Naive thymus-derived CD8-positive, alpha-beta T cell (primary cell): Measurements from ENCODE around the gene WNT3A. TPM values are rescaled to one million over a fixed set of nuclear protein-coding genes. Genes with fewer than 3 reads are reported as not detected.

ENCODE experiments used
- ATAC-seq, 2 donors: fragments of 150-1000 bp; cut with Tn5 transposase in 1 of 2; sonication (Bioruptor Pico), chemical (Tn5 transposase) in 1 of 2; 1 replicate in 1 of 2; 2 replicates in 1 of 2; pipeline ENCODE4 v1.10.0; 2021; ENCODE audit warnings: mild to moderate bottlenecking in 2 of 2, moderate library complexity in 2 of 2
- POLR2A ChIA-PET: fragments of 350-600 bp; sonication (Branson Sonifier 250); formaldehyde crosslinking; loops from one replicate; lab custom pipeline; 2021; ENCODE audit warnings: antibody characterized with exemption; lab: Charles Lee
- DNase-seq, 10 donors: peaks; one replicate each; pipeline versions ENCODE4 v3.0.0 to v3.0.0-alpha.2; 2020 to 2022
- H3K27ac Mint-ChIP-seq, 10 donors: one replicate each; pipeline ENCODE4 v1.8.0; 2020 to 2022; ENCODE audit warnings: mild to moderate bottlenecking in 10 of 10, mixed read lengths in 10 of 10, moderate library complexity in 4 of 10, inconsistent platforms in 1 of 10
- H3K27me3 Mint-ChIP-seq, 5 donors: one replicate each; pipeline ENCODE4 v1.8.0; 2021 to 2022; ENCODE audit warnings: mixed read lengths in 5 of 5
- H3K36me3 Mint-ChIP-seq, 3 donors: one replicate each; pipeline ENCODE4 v1.8.0; 2020 to 2022; ENCODE audit warnings: mixed read lengths in 3 of 3, mild to moderate bottlenecking in 2 of 3, inconsistent platforms in 1 of 3
- H3K4me1 Mint-ChIP-seq, 4 donors: one replicate each; pipeline ENCODE4 v1.8.0; 2021 to 2022; ENCODE audit warnings: mixed read lengths in 4 of 4
- H3K4me3 Mint-ChIP-seq, 10 donors: one replicate each; pipeline ENCODE4 v1.8.0; 2020 to 2022; ENCODE audit warnings: mild to moderate bottlenecking in 10 of 10, mixed read lengths in 10 of 10, moderate library complexity in 6 of 10, inconsistent platforms in 1 of 10
- H3K9me3 Mint-ChIP-seq, 9 donors: one replicate each; pipeline ENCODE4 v1.8.0; 2020 to 2022; ENCODE audit warnings: mixed read lengths in 9 of 9, mild to moderate bottlenecking in 3 of 9, inconsistent platforms in 1 of 9, moderate library complexity in 1 of 9
- polyA plus RNA-seq, 3 donors: library from polyadenylated mRNA; unstranded; fragments of 300-500 nt; fragmentation: Illumina TruSeq; gene quantifications; one replicate each; pipeline ENCODE4 v1.2.3, GENCODE V29; 2021
- total RNA-seq, 8 experiments: library from RNA in 2 of 8; stranded (reverse) in 2 of 8; gene quantifications; one replicate each; pipeline ENCODE4 v1.2.3 and lab custom pipeline; 2021 to 2026

WNT3A gene
- total and polyA plus RNA-seq, 5 experiments from 2014 or later = not detected

- Mint-ChIP-seq H3K27me3 (peaks cover 2 to 22% (median 8%) of the 10 kb centered on the region in 5 donors), H3K4me1 (peaks cover 0 to 7% (median 3%) of the 10 kb centered on the region in 4 donors), H3K36me3 (no peaks in the 10 kb centered on the region), H3K4me3 (no peak overlapping the region), H3K9me3 (no peaks in the 10 kb centered on the region), H3K27ac (no peak overlapping the region)
- peak in 1 of 10 donors; percentile 26 for DNase-seq
- POLR2A ChIA-PET = interaction anchor here (1.9 kb wide), 1 partner anchor 15 kb away, joined by 7 read pairs; the partner anchor contains the start of gene ARF1
- no peak for ATAC-seq
Measured at GRCh38 chr1:228066891-228067654, 60.3 kb downstream of the WNT3A start.

DNA sequence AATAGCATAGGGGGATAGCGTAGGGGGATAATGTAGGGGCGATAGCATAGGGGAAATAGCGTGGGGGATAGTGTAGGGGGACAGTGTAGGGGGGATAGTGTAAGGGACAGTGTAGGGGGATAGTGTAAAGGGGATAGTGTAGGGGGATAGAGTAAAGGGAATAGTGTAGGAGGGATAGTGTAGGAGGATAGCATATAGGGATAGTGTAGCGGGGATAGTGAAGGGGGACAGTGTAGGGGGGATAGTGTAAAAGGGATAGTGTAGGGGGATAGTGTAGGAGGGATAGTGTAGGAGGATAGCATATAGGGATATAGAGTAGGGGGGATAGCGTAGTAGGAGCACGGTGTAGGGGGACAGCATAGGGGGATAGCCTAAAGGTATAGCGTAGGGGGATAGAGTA lies 61.6 kb downstream of the WNT3A start:
- H3K27me3 Mint-ChIP-seq = peaks cover 2 to 22% (median 5%) of the 10 kb centered on the region in 5 donors
- peaks cover 0 to 13% (median 7%) of the 10 kb centered on the region in 4 donors for H3K4me1 Mint-ChIP-seq
- H3K4me3 Mint-ChIP-seq = no peak overlapping the region
- no peak overlapping the region for H3K27ac Mint-ChIP-seq
- ATAC-seq (no peak), DNase-seq (no peak)
- no peaks in the 10 kb centered on the region for H3K36me3 Mint-ChIP-seq
- POLR2A ChIA-PET = no interaction called here
- H3K9me3 Mint-ChIP-seq = no peaks in the 10 kb centered on the region

- ATAC-seq = no peak
- DNase-seq = no peak
- Mint-ChIP-seq H3K9me3 (no peaks in the 10 kb centered on the region), H3K4me1 (peaks cover 0 to 19% (median 12%) of the 10 kb centered on the region in 4 donors), H3K27ac (no peak overlapping the region), H3K27me3 (peaks cover 2 to 22% (median 5%) of the 10 kb centered on the region in 5 donors), H3K4me3 (no peak overlapping the region), H3K36me3 (no peaks in the 10 kb centered on the region)
- POLR2A ChIA-PET = no interaction called here
Measured at GRCh38 chr1:228070173-228070572, 63.4 kb downstream of the WNT3A start.

DNA sequence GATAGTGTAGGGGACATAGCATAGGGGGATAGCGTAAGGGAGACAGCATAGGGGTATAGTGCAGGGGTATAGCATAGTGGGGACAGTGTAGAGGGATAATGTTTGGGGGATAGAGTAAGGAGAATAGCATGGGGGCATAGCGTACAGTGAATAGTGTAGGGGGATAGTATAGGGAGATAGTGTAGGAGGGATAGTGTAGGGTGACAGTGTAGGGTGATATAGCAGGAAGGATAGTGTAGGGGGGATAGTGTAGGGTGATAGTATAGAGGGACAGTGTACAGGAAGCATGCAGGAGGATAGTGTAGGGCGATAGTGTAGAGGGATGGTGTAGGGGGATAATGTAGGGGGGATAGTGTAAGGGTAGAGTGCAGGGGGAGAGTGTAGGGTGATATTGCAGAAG lies 64.1 kb downstream of the WNT3A start:
- Mint-ChIP-seq H3K36me3 (no peaks in the 10 kb centered on the region), H3K9me3 (no peaks in the 10 kb centered on the region), H3K27me3 (peaks cover 2 to 16% (median 3%) of the 10 kb centered on the region in 5 donors), H3K27ac (no peak overlapping the region), H3K4me3 (no peak overlapping the region), H3K4me1 (peaks cover 0 to 19% (median 12%) of the 10 kb centered on the region in 4 donors)
- DNase-seq (peak in 1 of 10 donors; percentile 2), ATAC-seq (no peak)
- POLR2A ChIA-PET = no interaction called here

DNA sequence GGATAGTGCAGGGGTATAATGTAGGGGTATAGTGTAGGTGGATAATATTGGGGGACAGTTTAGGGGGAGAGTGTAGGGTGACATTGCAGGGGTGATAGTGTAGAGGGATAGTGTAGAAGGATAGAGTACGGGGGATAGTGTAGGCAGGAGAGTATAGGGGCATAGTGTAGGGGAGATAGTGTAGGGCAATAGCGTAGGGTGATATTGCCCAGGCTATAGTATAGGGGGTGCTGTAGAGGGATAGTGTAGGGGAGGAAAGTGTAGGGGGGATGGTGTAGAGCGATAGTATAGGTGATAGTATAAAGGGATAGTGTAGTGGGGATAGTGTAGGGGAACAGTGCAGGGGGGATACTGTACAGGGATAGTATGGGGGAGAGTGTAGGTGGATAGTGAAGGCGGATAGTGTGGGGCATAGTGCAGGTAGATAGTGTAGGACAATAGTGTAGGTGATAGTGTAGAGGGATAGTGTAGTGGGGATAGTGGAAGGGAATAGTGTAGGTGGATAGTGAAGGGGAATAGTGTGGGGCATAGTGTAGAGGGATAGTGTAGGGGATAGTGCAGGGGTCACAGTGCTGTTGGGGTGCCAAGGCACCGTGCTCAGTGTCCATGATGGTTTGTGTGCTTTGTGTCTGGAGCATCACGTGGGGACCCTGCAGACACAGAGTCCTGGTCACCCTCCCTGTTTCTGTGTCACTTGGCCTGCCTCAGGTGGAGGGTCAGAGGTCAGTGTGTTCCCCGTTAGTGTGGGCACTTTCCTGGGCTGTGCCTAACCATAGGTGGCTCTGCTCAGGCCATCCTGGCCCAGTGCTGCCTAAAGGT lies 65.2 kb downstream of the WNT3A start:
- Mint-ChIP-seq H3K9me3 (no peaks in the 10 kb centered on the region), H3K27me3 (peaks cover 0 to 4% (median 0%) of the 10 kb centered on the region in 5 donors), H3K4me3 (no peak overlapping the region), H3K4me1 (peaks cover 0 to 20% (median 13%) of the 10 kb centered on the region in 4 donors), H3K36me3 (no peaks in the 10 kb centered on the region), H3K27ac (no peak overlapping the region)
- ATAC-seq (peak in 1 of 2 donors; percentile 38), DNase-seq (peak in 1 of 10 donors; percentile 14)
- POLR2A ChIA-PET = no interaction called here

DNA sequence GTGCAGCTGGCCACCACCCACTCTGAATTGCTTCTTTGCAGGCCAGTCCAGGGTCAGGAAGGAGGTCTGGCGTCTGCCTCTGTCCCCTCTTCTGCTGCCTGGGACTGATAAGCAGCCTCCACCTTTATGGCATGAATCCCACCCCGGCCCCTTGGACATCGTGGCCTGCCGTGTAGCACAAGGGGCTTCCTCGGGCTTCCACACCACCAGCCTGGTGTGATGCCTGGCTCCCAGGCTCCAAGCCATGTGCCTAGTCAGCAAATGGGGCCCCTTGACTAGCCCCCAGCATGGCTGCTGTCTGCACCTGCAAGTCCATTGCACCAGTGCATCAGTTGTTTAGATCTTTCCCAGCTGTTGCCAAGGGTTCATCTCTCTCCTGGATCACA lies 65.9 kb downstream of the WNT3A start:
- DNase-seq (no peak), ATAC-seq (no peak)
- H3K27ac Mint-ChIP-seq = peak overlapping the region in 2 of 10 donors; percentile 27 to 53
- no peaks in the 10 kb centered on the region for H3K27me3 Mint-ChIP-seq
- H3K36me3 Mint-ChIP-seq = no peaks in the 10 kb centered on the region
- H3K4me3 Mint-ChIP-seq = no peak overlapping the region
- no peaks in the 10 kb centered on the region for H3K9me3 Mint-ChIP-seq
- POLR2A ChIA-PET = no interaction called here
- peaks cover 0 to 26% (median 18%) of the 10 kb centered on the region in 4 donors for H3K4me1 Mint-ChIP-seq

DNA sequence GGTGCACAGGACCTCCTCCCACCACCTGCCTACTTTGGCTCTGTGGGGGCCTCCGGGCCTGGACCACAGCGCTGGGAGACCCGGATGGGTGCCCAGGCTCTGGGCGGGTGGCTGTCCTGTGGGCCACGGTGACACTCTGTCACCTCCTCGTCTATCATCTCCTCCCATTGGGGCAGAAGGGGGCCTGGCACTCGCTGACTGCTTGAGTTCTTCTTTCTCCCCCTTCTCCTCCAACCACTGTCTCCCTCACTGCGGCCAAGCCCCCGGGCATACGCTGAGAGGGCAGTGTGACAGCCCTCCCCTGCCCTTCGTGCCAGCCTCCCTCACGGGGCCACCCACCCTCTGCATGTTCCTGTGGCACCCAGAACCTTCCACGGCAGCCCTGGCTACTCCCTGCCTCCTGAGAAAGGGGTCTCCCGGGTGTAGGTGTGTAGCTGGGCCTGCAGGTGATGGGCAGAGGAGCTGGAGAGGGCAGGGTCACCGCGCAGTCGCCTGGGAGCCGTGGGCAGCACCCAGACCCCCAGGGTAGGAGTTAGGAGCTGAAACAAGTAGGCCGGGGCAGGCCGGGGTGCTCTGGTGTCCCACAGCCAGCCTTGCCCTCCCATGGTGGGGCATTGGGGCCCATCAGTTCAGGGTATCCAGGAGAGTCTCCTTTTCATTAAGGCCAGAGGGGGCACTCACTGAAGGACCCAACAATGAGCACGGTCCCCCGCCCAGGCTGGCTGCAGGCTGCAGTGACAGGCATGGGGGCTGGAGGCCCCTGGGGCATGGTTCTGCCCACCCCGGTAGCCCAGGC lies 66.5 kb downstream of the WNT3A start:
- Mint-ChIP-seq H3K4me3 (no peak overlapping the region), H3K27ac (peak overlapping the region in 1 of 10 donors; percentile 53), H3K36me3 (no peaks in the 10 kb centered on the region), H3K9me3 (no peaks in the 10 kb centered on the region), H3K27me3 (no peaks in the 10 kb centered on the region), H3K4me1 (peaks cover 0 to 28% (median 21%) of the 10 kb centered on the region in 4 donors)
- POLR2A ChIA-PET = interaction anchor here (1.0 kb wide), 1 partner anchor 8 kb away, joined by 3 read pairs; no protein-coding TSS in a partner anchor
- ATAC-seq (no peak), DNase-seq (peak in 1 of 10 donors; percentile 48)

DNA sequence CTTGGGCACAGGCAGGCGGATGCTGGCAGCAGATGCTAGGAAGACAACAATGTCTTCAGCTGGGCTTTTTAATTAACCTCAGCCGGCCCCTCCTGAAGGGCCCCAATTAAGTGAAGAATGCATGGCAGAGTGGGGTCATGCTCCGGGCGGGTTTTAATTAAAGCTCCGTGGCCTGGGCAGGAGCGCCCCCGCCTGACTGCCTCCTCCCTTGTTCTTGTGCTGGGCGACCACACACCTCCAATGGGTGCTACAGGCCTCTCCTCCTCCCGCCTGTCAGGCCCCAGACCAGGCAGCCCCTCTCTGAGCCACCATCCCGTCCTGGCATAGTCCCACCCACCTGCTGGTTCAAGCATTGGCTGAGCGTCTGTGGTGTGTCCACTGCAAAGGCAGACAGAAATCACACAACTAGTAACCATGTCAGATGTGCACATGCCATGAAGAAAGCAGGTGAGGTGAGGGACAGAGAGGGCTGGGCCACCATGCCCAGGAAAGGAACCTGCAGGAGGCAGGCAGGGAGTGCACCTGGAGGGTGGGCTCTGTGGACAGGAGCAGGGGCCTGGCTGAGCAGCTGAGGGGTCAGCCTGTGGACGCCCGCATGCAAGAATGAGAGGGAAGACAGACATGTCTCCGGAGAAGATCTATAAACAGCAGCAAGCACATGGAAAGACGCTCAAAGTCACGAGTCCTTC lies 67.2 kb downstream of the WNT3A start:
- Mint-ChIP-seq H3K27ac (peak overlapping the region in 2 of 10 donors; percentile 30 to 34), H3K4me1 (peaks cover 0 to 32% (median 23%) of the 10 kb centered on the region in 4 donors), H3K27me3 (no peaks in the 10 kb centered on the region), H3K9me3 (no peaks in the 10 kb centered on the region), H3K36me3 (no peaks in the 10 kb centered on the region), H3K4me3 (no peak overlapping the region)
- POLR2A ChIA-PET = interaction anchor here (1.0 kb wide), 1 partner anchor 9 kb away, joined by 3 read pairs; no protein-coding TSS in a partner anchor
- DNase-seq = peak in 1 of 10 donors; percentile 22
- no peak for ATAC-seq

DNA sequence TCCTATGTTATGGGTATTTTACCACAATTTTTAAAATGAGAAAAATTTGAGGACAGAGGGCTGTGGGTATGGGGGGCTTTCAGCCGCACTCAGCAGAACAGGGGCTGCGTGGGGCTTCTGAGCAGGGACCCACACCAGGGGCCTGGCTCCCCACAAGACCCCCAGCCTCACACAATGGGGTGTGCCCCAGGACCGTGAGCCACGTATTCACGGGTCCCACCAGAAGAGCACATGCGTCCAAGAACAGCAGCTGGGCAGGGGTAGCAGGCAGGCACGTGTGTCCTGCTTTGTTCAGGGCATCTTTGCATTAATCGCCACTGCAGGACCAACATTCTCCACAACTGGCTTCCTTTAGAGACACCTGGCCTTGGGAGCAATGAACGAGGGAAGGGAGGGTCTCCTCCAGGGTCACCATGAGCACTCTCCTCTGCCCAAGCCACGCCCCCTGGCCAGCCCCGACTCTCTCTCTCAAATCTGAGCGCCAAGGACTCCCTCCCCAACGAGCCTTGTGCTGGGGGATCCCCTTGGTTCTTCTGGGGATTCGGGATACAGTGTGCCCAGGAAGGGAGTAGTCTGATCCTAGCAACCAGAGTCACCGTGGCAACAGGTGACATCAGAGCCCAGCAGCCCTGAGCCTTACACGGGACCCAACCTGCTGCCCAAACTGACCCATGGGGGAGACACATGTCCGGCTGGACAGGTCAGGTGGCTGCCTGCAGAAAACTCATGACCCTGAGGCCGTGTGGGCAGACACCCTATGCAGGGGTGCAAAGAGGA lies 68.3 kb downstream of the WNT3A start:
- Mint-ChIP-seq H3K27ac (peak overlapping the region in 1 of 10 donors; percentile 38), H3K9me3 (no peaks in the 10 kb centered on the region), H3K36me3 (no peaks in the 10 kb centered on the region), H3K27me3 (no peaks in the 10 kb centered on the region), H3K4me1 (peaks cover 4 to 36% (median 26%) of the 10 kb centered on the region in 4 donors), H3K4me3 (no peak overlapping the region)
- POLR2A ChIA-PET = interaction anchor here (0.6 kb wide), 1 partner anchor 128 kb away, joined by 3 read pairs; no protein-coding TSS in a partner anchor
- DNase-seq = peak in 1 of 10 donors; percentile 6
- ATAC-seq = no peak

- no peaks in the 10 kb centered on the region for H3K36me3 Mint-ChIP-seq
- peaks cover 8 to 36% (median 27%) of the 10 kb centered on the region in 4 donors for H3K4me1 Mint-ChIP-seq
- no peak overlapping the region for H3K27ac Mint-ChIP-seq
- no peaks in the 10 kb centered on the region for H3K27me3 Mint-ChIP-seq
- POLR2A ChIA-PET = no interaction called here
- DNase-seq (no peak), ATAC-seq (no peak)
- H3K4me3 Mint-ChIP-seq = no peak overlapping the region
- H3K9me3 Mint-ChIP-seq = no peaks in the 10 kb centered on the region
Measured at GRCh38 chr1:228075801-228076271, 69.0 kb downstream of the WNT3A start.
